Thoracic aorta (tissue), 2 donors: Measurements from ENCODE around the gene METTL18. TPM values are rescaled to one million over a fixed set of nuclear protein-coding genes. Genes with fewer than 3 reads are reported as not detected.

ENCODE experiments used
- ATAC-seq: fragments of 150-250 bp; one replicate; pipeline ENCODE4 v1.8.0; 2017; ENCODE audit warnings: low read depth; ENCODE audit not compliant: insufficient number of reproducible peaks, low FRiP score
- DNase-seq: peaks from one replicate; pipeline ENCODE4 v3.0.0-alpha.2; 2020; ENCODE audit warnings: low spot score
- H3K27ac ChIP-seq, 2 donors: fragments of 200-600 bp; sonication (generic); 1 replicate in 1 of 2; 2 replicates in 1 of 2; pipeline ENCODE4 v1.5.1; 2016; ENCODE audit warnings: mild to moderate bottlenecking in 2 of 2, moderate library complexity in 2 of 2
- H3K27me3 ChIP-seq: fragments of 200-600 bp; sonication (generic); replicated peaks from 2 replicates; pipeline ENCODE4 v1.6.0; 2016; ENCODE audit warnings: mild to moderate bottlenecking; ENCODE audit not compliant: insufficient read depth
- H3K36me3 ChIP-seq: fragments of 200-600 bp; sonication (generic); one replicate; pipeline ENCODE4 v1.5.1; 2016
- H3K4me1 ChIP-seq, 2 donors: fragments of 200-600 bp; sonication (generic); 1 replicate in 1 of 2; 2 replicates in 1 of 2; pipeline versions ENCODE4 v1.5.1 to v1.6.0; 2016; ENCODE audit warnings: low read depth in 2 of 2, mild to moderate bottlenecking in 1 of 2; ENCODE audit not compliant: control insufficient read depth in 1 of 2
- H3K4me3 ChIP-seq: fragments of 200-600 bp; sonication (generic); 2 replicates; pipeline ENCODE4 v1.5.1; 2016; ENCODE audit warnings: mild to moderate bottlenecking
- H3K9me3 ChIP-seq: fragments of 200-600 bp; sonication (generic); 2 replicates; pipeline ENCODE4 v1.5.1; 2016
- CTCF ChIP-seq: fragments of 200-600 bp; sonication (generic); IDR thresholded peaks from one replicate; pipeline ENCODE4 v1.5.1; 2019; ENCODE audit warnings: antibody characterized with exemption
- total RNA-seq, 2 donors: library from RNA; depleted of rRNA; stranded (reverse); fragments of >200 nt; gene quantifications; one replicate each; pipeline versions ENCODE4 v1.1.0 to v1.2.3, GENCODE V29; 2016

The METTL18 gene
- total RNA-seq, 2 donors from 2014 or later, result 6.8 to 13.0 TPM

- ATAC-seq (no peak), DNase-seq (no peak)
- no peak for TF ChIP-seq CTCF
- Histone ChIP-seq H3K36me3 (no peaks in the 10 kb centered on the region), H3K27me3 (no peaks in the 10 kb centered on the region), H3K4me3 (no peak overlapping the region), H3K4me1 (no peaks in the 10 kb centered on the region), H3K27ac (no peak overlapping the region), H3K9me3 (no peaks in the 10 kb centered on the region)
Measured at GRCh38 chr1:169802888-169803287, 8.2 kb upstream of the METTL18 start.

GRCh38 chr1:169797281-169797680 is 2.6 kb upstream of the METTL18 start:
- Histone ChIP-seq H3K36me3 (no peaks in the 10 kb centered on the region), H3K9me3 (no peaks in the 10 kb centered on the region), H3K27me3 (no peaks in the 10 kb centered on the region), H3K27ac (no peak overlapping the region), H3K4me3 (no peak overlapping the region), H3K4me1 (peaks cover 9 to 19% of the 10 kb centered on the region in 2 donors)
- no peak for TF ChIP-seq CTCF
- DNase-seq (no peak), ATAC-seq (no peak)

- ATAC-seq, result no peak
- no peaks in the 10 kb centered on the region for H3K36me3 ChIP-seq
- H3K27ac ChIP-seq, result no peak overlapping the region
- H3K4me1 ChIP-seq, result peaks cover 9 to 19% of the 10 kb centered on the region in 2 donors
- H3K4me3 ChIP-seq, result no peak overlapping the region
- H3K27me3 ChIP-seq, result no peaks in the 10 kb centered on the region
- DNase-seq, result no peak
- H3K9me3 ChIP-seq, result no peaks in the 10 kb centered on the region
- TF ChIP-seq CTCF, result no peak
Measured at GRCh38 chr1:169796274-169796810, 1.6 kb upstream of the METTL18 start.

GRCh38 chr1:169795687-169796086 is 980 bp upstream of the METTL18 start:
- Histone ChIP-seq H3K36me3 (no peaks in the 10 kb centered on the region), H3K9me3 (no peaks in the 10 kb centered on the region), H3K4me1 (peaks cover 9 to 19% of the 10 kb centered on the region in 2 donors), H3K27ac (no peak overlapping the region), H3K4me3 (peak overlapping the region; percentile 75), H3K27me3 (no peaks in the 10 kb centered on the region)
- no peak for TF ChIP-seq CTCF
- ATAC-seq, result no peak
- DNase-seq, result no peak

GRCh38 chr1:169793730-169794129 is 977 bp downstream of the METTL18 start:
- H3K4me3 ChIP-seq, result peak overlapping the region; percentile 75
- no peaks in the 10 kb centered on the region for H3K36me3 ChIP-seq
- no peaks in the 10 kb centered on the region for H3K9me3 ChIP-seq
- H3K4me1 ChIP-seq, result peaks cover 9 to 19% of the 10 kb centered on the region in 2 donors
- H3K27me3 ChIP-seq, result no peaks in the 10 kb centered on the region
- no peak for DNase-seq
- H3K27ac ChIP-seq, result no peak overlapping the region
- TF ChIP-seq CTCF, result no peak
- no peak for ATAC-seq
